HG03064 (cell line): ENCODE data around the gene EVI2B.
"Not testable (repeated sequence)": the region's sequence is repeated elsewhere in the genome, so short reads cannot be mapped to it uniquely, and the experiment has no call there.

Source experiments
- ATAC-seq: cut with Tn5 transposase; IDR thresholded peaks from one replicate; pipeline ENCODE4 v1.9.1; 2021; ENCODE audit warnings: low read depth; ENCODE audit not compliant: unreplicated experiment

The EVI2B gene

DNA sequence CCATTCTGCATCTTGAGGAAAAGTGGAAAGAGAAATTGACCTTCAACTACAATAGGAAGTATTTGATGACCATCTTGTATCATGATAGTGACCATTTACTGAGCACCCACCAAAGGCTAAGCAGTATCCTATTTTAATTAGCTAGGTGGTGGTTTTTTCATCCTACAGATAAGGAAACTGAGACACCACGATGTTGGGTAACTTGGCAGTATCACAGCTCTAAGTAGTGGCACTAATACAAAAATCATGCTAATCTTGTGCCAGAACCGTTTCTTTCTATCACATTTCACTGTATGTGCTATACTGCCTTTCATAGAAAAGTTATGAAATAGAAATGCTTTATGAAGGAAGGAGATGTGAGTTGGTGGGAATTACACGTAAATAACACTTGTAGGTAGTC lies 2.3 kb downstream of the EVI2B start:
- no peak for ATAC-seq

GRCh38 chr17:31310886-31311285 lies 3.0 kb downstream of the EVI2B start:
- no peak for ATAC-seq

GRCh38 chr17:31310260-31310659 lies 3.6 kb downstream of the EVI2B start:
- no peak for ATAC-seq

- ATAC-seq = no peak
Measured at GRCh38 chr17:31309556-31309955, 4.3 kb downstream of the EVI2B start.

DNA sequence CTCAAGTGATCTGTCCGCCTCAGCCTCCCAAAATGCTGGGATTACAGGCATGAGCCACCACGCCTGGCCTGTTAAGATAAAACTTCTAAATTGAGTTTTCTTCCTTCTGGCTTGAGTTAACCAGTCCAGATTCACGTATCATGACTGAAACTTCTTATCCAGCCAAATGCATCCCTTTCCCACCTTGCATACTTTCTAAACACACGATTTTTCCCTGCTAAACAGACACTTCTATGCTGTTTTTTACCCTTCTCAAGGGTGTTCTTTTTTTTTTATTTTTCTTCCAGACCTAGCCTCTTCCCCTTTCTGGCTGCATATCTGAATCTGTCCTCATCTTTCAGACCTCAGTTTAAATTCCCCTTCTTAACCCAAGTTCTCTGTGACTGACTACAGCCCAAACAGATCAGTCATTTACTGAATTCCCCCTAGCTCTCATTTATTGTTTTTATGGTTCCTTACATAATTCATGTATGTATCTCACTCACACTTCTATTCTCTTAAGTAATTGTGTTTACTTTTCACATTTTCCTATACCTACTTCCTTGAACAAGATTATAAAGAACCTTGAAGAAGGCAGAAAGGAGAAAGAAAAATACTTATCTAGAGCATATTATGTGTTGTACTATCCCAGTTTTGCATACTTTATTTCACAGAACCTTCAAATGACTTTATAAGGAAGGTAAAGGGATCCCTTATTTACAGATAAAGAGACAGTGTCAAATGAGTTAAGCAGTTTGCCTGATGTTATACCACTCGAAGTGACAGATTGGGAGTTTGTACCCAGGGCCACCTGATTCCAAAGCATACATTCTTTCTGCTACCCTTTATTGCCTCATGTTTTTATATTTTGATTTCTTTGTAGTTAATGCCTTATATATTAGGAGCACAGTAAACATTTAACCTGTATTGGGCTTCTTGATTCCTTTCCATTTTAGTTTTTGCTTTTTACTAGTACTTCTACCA lies 5.2 kb downstream of the EVI2B start:
- no peak for ATAC-seq

DNA sequence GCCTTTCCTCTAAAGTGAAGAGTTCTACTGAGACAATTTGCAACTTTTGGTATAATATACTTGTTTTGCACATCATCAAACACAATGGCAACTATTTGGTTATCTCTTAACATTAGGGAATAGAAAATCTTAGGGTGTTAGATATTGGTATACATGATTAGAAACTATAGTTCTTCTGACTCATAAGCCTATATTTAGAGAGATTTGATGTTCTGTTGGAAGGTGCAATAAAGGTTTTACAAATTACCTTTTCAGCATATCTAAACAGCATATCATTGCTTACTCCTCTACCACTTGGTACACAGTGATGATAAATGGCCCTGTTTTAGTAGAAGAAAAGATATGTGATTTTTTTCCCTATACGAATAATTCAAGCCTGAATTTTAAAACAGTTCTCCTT lies 6.2 kb downstream of the EVI2B start:
- no peak for ATAC-seq

GRCh38 chr17:31299624-31300023 lies 14.2 kb downstream of the EVI2B start:
- ATAC-seq = no peak

DNA sequence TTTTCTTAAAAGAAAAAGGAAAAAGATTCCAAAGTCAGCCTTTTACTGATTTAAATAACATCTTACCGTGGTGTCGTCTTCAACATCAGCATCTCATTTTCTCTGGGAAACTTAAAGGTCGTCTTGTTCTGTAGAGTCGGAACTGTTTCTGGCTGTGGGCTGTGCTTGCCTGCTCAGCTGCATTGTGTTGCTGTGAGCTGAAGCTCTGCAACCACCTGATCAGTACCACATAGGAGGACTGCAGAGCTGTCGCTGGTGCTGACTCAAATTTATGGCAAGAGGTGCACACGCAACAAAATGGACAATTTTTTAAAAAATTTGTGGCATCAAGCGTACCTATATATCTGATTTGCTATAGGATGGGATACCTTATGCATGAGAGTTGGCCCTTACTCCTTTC lies 16.8 kb downstream of the EVI2B start, which contains the start of gene OMG:
Gene OMG, minus strand, starts transcription at position 150 of the 400 bp plus-strand sequence. CDS start 908 bp downstream, outside the sequence.
- ATAC-seq = no peak

GRCh38 chr17:31296142-31296541 lies 17.7 kb downstream of the EVI2B start:
- ATAC-seq = no peak

DNA sequence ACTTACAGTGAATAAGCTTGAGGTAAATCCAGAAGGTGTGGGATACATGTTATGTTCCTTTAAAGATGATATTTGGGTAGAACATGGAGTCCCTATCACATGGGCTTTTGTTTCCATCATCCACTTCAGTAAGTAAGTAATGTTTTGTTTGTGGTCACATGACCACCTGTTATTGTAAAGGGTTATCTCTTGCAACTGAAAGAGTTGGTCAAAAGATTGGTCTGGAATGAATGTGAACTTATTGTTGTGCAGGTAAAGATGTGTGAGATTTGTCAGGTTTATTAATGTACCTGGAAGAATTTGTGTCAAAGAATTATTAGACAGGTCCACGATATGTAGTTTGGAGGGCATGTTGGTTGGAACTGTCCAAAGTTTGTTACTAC lies 18.4 kb downstream of the EVI2B start:
- no peak for ATAC-seq

DNA sequence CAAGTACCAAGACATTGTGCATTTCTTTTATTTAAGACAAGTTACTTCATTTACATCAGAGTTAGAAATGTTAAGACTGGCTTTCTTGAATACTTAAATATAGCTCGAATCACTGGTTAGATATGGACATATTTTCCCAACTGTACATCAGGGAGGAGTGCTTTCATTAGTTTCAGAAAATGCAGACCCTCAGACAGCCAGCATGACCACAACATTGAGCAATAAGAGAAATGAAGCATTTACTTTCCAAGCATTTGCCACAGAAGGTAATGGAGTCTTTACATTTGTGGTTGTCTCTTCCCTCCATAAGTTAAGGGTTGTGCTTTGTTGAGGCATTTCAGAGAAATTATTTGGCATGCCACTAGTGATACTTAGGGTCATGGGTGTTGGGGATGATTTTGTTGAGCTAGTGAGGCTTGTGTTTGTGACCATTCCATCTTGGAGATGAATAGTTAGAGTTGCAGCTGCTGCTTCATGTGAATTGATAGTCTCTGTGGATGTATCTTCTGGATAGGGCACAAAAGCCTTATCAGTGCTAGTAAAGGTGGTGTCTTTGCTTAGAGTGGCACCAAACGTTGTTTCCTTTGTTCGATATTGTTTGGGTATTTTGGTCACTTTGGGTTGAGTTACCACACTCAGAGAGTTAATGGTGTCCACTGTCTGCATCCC lies 18.9 kb downstream of the EVI2B start:
- no peak for ATAC-seq

GRCh38 chr17:31294231-31294630 lies 19.6 kb downstream of the EVI2B start:
- ATAC-seq = no peak

DNA sequence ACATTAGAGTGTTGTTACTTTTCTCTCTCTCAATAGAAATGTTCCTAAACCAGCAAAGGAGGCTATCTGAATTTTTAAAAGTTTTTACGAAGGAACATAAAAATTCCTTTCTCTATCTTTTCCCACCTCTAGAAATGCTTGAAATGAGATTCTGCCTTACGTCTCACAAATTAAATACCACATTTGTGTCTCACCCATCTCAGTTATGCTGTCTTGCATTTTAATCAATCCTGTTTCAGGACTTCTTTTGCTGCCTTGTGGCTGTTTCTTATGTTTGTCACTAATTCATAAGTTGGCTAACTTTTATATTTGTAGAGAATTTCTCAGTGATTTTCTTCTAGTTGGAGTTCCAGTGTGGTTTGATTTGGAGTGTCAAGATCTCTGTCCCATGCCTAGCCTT lies 20.3 kb downstream of the EVI2B start:
- ATAC-seq = no peak

DNA sequence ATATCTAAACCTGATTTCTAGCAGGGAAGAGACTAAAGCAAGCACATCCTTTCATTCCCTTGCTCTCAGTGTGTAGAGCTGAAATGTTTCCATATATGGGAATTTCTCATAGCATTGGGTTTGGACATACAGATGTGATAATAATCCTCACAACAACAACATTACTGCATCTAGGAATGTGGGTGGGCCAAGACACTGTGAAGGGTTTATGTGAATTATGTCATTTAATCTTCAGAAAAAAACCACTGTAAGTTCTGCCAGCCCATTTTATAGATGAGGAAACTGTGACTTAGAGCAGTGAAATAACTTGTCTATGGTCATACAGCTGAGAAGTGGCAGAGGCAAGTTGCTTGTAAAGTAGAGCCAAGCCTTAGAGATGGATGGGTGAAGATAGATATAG lies 22.0 kb downstream of the EVI2B start:
- ATAC-seq = no peak

GRCh38 chr17:31289790-31290189 lies 24.1 kb downstream of the EVI2B start:
- ATAC-seq = no peak

DNA sequence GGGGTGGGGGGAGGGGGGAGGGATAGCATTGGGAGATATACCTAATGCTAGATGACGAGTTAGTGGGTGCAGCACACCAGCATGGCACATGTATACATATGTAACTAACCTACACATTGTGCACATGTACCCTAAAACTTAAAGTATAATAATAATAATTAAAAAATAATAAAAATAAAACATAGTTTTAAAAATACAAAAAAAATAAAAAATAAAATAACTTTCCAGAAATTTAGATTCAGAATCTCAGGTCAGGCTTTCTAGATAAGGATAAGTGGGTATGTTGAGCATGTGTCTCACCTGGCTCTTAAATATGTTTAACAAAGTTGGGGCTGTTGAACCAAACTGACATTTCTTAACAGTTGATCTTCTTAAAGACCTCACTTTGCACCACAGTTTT lies 25.9 kb downstream of the EVI2B start:
- not testable (repeated sequence) for ATAC-seq

DNA sequence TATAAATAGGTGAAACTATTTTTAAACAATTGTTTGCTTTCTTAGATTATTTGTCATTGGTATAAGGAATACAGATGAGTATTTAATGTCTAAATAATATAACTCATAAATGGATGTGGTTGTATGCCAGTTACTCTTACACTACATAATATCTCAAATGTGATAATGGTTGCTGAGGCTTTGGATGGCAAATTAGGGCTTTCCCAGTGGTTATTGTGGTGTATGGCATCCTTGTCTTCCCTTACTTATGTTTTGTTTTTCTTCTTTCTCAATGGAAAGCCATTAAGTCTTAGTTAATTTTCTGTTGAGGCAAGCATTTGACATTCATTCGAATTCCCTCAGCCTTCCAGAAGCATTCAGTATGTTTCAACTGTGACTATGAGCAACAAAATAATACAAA lies 27.3 kb downstream of the EVI2B start:
- no peak for ATAC-seq

DNA sequence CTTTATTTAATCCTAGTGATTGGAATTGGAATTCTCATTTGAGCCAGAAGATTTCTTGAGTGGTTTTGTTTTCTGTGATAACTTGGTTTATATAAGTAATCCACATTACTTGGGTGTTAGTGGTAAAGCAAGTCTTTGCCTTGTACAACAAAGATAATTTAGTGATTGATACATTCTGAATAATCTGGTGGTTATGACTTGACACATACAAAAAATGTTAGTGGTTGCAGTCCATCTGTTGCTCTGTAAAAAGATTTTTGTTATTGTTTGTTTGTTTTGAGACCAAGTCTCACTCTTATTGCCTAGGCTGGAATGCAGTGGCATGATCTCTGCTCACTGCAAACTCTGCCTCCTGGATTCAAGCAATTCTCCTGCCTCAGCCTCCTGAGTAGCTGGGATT lies 30.0 kb downstream of the EVI2B start:
- ATAC-seq = no peak

DNA sequence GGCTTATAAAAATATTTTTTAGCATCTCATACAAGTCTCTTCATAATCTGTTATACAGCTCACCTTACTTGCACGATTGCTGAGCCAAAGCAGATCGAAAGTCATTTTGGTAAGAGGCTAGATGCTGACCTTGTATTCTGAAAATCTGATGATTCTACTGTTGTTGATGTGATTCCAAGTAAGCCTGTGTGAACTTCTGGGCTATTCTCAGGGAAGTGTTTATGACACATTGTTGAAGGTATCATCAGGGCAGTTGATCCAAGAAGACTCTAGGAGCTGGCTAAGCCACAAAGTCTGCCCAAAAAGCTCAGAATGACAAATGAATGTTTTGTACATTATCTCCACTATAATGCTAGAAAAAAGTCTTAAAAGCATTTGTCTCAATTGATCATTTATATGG lies 32.8 kb downstream of the EVI2B start:
- no peak for ATAC-seq

- ATAC-seq = no peak
Measured at GRCh38 chr17:31279401-31279800, 34.5 kb downstream of the EVI2B start.

DNA sequence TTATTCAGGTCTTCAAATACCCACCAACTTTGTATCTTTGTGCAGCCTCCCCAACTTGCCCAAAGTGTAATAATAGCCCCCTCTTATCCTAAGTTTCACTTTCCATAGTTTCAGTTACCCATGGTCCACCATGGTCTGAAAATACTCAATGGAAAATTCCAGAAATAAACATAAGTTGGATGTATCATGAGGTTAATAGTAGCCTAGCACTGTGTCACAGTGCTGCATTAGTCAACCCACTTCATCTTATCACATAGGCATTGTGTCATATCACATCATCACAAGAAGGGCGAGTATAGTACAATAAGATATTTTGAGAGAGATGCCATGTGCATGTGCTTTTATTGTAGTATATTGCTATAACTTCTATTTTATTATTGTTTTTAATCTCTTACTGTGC lies 38.7 kb downstream of the EVI2B start:
- ATAC-seq = no peak

GRCh38 chr17:31274252-31274651 lies 39.6 kb downstream of the EVI2B start:
- no peak for ATAC-seq
